A673 (cell line): ENCODE measurements around the gene RPL13A.

Source experiments
- CTCF ChIP-seq: fragments of 300-800, 200-600 bp; sonication (generic); conservative IDR thresholded peaks from 2 replicates; pipeline ENCODE4 v1.5.1; 2017; ENCODE audit warnings: low read depth, mild to moderate bottlenecking, antibody characterized with exemption, low read length, moderate library complexity, mixed read lengths
- EZH2 ChIP-seq: fragments of 200-600 bp; sonication (generic); IDR thresholded peaks from 2 replicates; pipeline ENCODE4 v1.6.1; 2017; ENCODE audit warnings: borderline replicate concordance, low read depth, mild to moderate bottlenecking, mixed read lengths, antibody characterized with exemption, low read length; ENCODE audit not compliant: poor library complexity, severe bottlenecking

GRCh38 chr19:49530708-49531107 lies 43.3 kb downstream of the RPL13A start:
- TF ChIP-seq CTCF (no peak), EZH2 (no peak)
